ENCODE measurements around the gene IGSF8.
"Not testable (repeated sequence)": the region's sequence is repeated elsewhere in the genome, so short reads cannot be mapped to it uniquely, and the experiment has no call there.

IGSF8 gene

DNA sequence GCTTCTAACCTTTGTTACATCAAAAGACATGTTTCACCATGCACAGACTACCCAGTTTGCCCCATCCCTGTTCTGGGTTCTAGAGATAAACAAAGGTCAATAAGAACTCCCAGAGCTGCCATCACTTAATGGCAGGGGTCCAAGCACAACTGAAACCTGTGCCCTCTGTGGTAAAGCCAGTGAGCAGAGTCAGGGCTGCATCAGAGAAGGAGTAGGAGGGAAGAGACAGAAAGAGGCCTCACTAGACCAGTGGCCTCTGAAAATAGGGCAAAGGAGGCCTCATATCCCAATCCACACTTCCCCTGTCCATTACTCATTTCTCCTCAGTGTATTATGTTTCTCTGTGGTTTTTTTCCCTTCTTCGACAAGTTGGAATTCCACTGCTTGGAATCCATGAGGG is 27.3 kb upstream of the IGSF8 start:
- DNase-seq: no peak

- no peak for DNase-seq
These were observed 26.5 kb upstream of the IGSF8 start for GRCh38 chr1:160124705-160125478.

DNA sequence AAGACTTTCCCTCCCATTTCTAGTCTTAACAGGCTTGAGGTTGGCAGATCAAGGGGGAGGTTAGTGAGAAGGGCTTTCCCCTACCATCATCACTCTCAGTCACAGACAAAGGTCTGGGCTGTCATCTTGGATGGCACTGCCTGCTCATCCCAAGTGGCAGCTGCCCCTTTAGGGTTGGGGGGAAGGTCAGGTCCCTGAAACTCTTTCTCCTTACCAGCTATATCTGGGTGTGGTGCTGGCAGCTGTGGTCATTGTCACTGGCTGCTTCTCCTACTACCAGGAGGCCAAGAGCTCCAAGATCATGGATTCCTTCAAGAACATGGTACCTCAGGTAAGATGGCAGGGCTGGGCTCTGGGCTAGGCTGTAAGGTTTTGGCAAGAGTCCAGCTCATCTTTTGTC is 25.3 kb upstream of the IGSF8 start:
- no peak for DNase-seq

DNA sequence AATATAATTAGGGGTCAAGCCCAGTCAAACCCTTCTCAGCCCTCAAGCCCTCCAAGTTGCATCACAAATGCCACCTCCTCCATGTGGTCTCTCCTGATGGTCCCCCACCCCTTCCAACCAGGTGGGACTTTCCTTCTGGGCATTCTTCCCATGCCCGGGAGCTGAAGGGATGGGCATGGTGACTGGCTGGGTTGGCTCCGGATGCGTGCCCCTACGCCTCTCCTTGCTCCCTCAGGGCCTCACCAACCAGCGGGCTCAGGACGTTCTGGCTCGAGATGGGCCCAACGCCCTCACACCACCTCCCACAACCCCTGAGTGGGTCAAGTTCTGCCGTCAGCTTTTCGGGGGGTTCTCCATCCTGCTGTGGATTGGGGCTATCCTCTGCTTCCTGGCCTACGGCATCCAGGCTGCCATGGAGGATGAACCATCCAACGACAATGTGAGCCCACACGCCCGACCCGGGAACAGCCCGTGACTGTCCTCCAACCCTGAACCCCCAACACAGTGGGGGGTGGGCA is 24.6 kb upstream of the IGSF8 start:
- no peak for DNase-seq

DNA sequence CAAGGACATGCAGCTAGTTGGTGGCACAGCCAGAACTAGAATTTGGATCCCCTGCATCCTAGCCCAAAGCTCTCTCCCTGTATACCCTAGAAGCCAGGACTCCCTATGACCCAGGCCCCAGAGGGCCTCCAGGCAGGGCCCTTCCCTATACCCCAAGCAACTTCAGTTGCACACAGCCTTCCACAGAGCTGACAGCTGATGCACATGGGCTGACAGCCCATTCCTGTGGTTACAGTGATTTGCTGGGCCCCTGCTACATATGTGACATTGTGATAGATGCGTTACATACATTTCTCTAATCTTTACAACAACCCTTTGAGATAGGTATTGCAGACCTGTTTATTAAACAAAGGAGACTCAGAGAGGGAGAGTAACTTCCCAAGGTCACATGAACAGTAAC is 23.0 kb upstream of the IGSF8 start:
- no peak for DNase-seq

GRCh38 chr1:160120797-160121196 is 22.4 kb upstream of the IGSF8 start:
- no peak for DNase-seq

DNA sequence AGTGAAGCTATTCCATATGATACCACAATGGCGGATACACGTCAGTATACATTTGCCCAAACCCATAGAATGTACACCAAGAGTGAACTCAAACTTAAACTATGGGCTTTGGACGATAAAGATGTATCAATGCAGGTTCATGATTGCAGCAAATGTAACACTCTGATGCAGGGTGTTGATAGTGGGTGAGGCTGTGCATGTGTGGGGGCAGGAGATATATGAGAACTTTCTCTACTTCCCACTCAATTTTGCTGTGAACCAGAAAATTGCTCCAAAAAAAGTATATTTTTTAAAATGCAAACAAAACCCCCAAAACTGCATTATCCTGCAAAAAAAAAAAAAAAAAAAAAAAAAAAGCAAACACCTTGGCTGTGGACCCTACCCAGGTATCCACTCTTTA is 20.5 kb upstream of the IGSF8 start:
- no peak for DNase-seq

DNA sequence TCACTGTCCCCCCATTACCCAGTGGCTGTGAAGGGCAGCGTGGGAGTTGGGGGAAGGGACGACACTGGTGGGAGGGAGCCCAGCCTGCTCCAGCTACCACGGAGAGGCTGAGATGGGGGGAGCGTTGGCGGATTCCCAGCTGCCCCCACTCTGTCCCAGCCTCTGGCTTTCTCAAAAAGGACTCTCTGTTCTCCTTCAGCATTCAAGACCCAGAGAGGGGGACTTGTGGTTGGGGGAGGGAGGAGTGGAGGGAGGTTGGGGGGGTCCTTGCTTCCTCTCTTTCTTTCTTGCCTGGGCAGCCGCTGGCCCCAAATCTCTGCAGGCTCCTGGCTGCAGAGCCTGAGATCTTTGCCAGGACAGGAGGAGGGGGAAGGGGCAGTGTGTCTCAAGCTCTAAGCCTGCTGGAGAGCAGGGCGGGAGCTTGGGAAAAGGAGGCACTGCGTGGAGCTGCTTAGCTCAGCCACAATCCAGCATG is 19.3 kb upstream of the IGSF8 start:
- peak; percentile 76 for DNase-seq

- DNase-seq: no peak
These were observed 18.9 kb upstream of the IGSF8 start for GRCh38 chr1:160117300-160117699.

DNA sequence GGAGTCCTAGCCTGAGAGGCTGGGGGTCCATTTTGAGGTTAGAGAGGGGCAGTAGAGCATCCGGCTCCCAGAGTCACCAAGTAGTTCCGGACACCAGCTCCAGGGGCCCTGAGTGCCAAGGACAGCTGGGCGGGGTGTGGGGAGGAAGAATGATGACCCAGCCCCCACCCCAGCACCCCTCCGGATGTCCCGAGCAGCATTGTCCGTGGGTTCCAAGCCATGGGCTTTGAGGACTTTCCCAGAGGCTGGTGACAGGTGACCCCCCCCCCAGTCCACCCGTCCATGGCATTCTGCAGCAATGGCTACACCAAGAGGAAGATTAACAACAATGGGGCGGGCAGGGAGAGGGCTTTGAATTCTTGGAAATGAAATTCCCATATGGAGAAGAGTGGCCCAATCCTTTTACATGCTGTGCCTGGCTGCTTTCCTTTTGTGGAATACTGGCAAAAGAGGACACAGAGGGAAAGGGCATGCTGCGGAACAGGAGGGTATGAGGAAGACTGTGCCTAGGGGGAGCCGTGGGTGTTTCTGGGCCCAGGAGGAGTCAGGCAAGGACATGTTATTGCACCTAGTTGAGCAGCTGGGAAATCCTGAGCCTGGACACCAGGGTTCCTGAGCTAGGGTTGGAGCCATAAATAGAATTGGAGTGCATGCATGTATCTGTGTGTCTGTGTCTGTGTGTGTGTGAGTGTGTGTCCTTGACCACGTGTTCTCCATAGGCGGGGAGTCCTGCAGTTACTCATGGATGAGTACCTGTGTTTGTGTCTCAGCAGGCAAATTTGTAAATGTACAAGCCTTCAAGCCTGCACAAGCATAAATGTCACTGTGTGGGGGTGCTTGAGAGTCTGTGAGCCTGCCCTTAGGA is 18.1 kb upstream of the IGSF8 start:
- peak; percentile 79 for DNase-seq

GRCh38 chr1:160115545-160116282 is 17.3 kb upstream of the IGSF8 start, which contains the start of gene ATP1A2:
ATP1A2 (plus strand) TSS chr1:160115759; CDS start chr1:160115862, 103 bp downstream.
- peak; percentile 73 for DNase-seq

- no peak for DNase-seq
These were observed 15.7 kb upstream of the IGSF8 start for GRCh38 chr1:160114085-160114484.

GRCh38 chr1:160113407-160113806 is 15.0 kb upstream of the IGSF8 start:
- no peak for DNase-seq

GRCh38 chr1:160112357-160112756 is 13.9 kb upstream of the IGSF8 start:
- peak; percentile 63 for DNase-seq

DNA sequence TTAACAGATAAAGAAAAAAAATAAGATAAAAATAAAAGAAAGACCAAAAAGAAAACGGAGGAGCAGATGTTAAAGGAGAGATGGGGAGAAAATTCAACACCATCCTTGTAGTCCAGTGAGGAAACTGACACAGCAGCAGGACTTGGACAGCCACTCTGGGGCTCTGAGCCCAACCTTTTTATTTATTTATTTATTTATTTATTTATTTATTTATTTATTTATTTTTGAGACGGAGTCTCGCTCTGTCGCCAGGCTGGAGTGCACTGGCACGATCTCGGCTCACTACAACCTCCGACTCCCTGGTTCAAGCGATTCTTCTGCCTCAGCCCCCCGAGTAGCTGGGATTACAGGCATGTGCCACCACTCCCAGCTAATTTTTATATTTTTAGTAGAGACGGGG is 13.0 kb upstream of the IGSF8 start:
- DNase-seq: not testable (repeated sequence)

- no peak for DNase-seq
These were observed 11.3 kb upstream of the IGSF8 start for GRCh38 chr1:160109686-160110085.

DNA sequence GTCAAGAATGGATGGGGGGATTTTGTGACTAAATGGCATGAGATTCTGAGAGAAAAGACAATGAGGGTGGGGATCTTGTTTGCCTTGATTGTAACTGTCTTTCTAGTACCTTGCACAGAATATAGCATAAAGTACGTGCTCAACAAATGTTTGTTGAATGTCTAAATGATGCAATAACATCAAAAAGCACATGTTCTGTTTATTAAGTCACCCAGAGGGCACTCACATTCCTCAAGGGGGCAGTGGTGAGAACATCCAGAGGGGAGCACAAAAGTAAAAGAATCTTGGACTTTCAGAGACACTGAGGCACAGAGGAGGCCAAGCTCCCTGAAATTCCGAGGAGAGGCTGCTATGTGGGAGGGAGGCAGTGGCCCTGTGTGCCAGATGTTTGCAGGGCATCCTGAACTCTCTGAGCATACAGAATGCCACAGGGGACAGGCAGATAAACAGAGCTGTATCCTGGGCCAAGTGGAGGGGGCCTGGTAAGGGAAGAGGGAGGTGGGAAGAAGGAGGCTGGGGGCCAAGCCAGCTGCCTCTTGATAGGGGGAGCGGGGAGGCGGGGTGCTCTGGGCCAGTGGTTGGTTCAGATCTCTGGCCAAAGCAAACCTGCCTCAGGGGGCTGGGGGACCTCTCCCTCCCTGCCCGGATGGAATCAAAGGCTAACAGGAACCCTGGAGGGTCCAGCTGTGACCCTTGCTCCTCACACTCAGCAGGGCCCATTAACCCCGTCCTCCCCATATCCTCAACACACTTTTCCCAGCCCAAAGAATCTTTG is 10.7 kb upstream of the IGSF8 start:
- DNase-seq: peak; percentile 76

DNA sequence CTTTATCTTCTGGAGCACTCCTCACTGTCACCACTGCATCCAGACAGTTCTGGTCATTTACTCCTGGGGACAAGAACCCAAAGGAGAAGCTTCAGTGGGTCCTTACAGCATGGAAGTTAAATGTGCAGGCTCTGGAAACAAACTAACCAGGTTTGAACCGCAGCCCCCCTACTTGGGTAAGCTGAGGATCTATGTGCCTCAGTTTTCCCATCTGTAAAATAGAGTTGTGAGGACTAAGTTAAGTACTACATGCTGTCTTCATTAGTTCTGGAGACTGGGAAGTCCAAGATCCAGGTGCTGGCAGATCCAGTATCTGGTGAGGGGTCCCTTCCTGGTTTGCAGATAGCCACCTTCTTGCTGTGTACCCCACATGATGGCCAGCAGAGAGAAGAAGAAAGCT is 9.1 kb upstream of the IGSF8 start:
- no peak for DNase-seq

DNA sequence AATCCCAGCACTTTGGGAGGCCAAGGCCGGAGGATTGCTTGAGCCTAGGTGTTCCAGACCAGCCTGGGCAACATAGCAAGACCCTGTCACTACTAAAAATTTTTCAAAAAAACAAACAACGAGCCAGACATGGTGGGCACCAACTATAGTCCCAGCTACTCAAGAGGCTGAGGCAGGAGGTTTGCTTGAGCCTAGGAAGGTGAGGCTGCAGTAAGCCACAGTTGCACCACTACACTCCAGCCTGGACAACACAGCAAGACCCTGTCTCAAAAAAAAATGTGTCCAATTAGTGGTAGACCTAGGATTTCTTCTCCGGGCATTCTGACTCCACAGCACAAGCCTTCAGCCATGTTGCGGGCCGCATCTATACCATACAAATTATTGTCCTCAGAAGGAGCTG is 6.7 kb upstream of the IGSF8 start:
- DNase-seq: no peak

GRCh38 chr1:160104486-160104885 is 6.1 kb upstream of the IGSF8 start:
- no peak for DNase-seq

GRCh38 chr1:160103658-160104408 is 5.4 kb upstream of the IGSF8 start:
- DNase-seq: no peak
